HPDE6-E6E7 (cell line): Measurements from ENCODE around the gene CDK19.
"Not testable (repeated sequence)": the region's sequence is repeated elsewhere in the genome, so short reads cannot be mapped to it uniquely, and the experiment has no call there.

Experiments used
- DNase-seq: peaks from one replicate; pipeline ENCODE4 v3.0.0; 2011; ENCODE audit warnings: missing footprints; ENCODE audit errors: extremely low spot score

CDK19 gene

DNA sequence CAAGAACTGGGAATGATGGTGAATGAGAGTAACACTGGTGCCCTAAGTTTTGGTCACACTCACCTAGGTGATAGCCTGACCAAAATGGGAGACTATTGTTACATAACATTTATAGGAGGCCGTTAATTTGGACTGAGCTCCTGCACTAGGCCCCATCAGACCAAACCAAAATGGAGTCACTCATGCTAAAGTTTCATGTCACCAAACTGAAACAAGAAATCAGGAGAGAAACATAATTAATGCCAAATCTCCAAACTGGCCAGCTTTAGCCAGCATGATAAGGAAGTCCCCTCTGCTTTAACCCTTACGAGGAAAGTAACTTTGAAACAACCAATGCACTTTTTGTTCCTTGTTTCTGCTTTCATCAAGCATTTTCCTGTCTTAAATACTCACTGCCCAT lies 227.9 kb downstream of the CDK19 start:
- no peak for DNase-seq

DNA sequence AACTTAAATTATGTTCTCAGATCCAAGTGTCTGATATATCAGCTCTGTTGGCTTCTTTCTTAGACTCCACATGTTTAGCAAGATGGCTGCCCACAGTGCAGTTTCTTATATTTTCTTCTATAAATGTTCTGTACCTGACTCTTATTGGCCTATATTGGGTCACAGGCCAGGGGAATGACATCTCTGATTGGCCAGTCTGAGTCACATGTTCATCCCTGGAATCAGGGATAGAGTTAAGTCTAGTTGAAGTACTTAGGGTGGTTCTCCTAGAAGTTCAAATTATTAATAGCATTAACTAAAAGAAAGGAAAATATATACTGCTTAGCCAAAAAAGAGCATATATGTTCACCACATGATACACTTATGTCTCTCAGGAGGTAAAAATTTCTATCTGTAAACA lies 233.6 kb downstream of the CDK19 start:
- no peak for DNase-seq

DNA sequence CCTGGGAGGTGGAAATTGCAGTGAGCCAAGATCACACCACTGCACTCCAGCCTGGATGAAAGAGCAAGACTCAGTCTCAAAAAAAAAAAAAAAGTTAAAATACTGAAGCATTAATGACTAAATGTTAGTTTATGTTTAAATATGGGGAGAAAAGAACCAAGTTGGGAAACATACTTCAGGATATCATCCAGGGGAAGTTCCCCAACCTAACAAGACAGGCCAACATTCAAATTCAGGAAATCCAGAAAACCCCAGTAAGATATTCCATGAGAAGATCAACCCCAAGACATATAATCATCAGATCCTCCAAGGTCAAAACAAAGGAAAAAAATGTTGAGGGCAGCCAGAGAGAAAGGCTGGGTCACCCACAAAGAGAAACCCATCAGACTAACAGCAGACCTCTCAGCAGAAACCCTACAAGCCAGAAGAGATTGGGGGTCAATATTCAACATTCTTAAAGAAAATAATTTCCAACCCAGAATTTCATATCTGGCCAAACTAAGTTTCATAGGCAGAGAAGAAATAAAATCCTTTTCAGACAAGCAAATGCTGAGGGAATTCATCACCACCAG lies 237.6 kb downstream of the CDK19 start:
- DNase-seq = not testable (repeated sequence)

DNA sequence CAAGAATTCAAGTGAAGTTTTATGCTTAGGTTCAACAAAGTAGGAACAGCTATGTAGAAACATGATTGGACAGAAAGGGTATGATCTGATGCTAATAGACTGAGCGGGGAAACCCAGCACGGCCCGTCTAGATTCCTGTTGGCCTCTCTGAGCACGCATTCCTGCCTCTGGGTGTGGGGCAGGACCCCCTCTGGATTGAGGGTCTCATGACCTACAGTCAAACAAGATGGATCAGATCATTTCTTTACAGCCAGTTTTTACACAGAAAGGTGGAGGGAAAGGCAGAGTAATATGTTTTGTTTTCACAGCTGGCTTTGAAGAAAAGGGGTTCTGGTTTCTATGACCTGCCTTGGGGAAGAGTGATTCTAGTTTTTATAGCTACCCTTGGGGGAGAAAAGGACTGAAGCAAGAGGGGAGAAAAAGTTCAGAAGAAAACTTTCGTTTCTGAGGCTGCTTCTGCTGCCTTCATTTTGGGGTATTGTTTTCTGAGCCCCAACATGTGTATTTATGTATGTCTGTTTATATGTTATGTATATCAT lies 239.3 kb downstream of the CDK19 start:
- DNase-seq = no peak

DNA sequence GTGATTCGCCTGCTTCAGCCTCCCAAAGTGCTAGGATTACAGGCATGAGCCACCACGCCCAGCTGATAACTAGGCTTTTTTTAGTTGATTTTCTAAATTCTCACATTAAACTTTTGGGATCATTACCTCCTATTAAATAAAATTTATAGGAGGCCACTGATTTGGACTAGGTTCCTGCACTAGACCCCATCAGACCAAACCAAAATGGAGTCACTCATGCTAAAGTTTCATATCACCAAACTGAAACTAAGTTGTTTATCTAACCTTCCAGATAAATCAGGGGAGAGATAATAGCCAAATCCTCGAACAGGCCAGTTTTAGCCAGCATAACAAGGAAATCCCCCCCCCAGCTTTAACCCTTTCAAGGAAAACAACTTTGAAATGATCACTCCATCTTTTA lies 240.5 kb downstream of the CDK19 start:
- DNase-seq = no peak

DNA sequence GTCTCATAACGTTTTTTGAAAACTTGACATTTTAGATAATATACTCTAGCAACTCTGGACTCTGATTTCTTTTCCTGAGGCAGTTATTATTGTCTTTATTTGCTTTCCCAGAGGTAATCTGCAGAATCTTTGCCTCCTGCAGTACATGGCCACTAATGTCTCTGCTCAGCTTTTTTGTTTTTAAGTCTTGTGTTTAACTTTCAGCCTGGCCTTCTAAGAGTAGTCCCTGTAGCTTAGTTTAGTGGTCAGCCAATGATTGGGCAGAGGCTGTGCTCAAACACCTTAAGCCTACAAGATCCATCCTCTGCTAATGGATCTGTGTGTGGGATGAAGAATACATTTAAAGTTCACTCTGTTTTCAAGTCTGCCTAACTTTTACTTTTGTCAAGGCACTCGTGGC lies 241.7 kb downstream of the CDK19 start:
- no peak for DNase-seq

DNA sequence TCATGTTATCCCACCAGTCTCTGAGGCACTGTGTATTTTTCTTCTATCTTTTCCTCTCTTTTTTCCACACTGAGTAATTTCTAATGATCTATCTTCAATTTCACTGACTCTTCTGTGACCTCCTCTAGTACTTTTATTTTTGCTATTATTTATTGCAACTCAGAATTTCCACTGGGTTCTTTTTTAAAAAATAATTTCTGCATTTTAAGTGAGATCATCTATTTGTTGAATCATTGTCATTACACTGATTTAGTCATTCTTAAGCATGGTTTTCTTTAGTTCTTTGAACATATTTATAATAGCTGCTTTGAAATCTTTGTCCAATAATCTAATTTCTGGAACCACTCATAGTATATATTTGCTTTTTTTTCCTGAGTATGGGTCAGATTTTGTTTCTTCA lies 242.1 kb downstream of the CDK19 start:
- DNase-seq = no peak

DNA sequence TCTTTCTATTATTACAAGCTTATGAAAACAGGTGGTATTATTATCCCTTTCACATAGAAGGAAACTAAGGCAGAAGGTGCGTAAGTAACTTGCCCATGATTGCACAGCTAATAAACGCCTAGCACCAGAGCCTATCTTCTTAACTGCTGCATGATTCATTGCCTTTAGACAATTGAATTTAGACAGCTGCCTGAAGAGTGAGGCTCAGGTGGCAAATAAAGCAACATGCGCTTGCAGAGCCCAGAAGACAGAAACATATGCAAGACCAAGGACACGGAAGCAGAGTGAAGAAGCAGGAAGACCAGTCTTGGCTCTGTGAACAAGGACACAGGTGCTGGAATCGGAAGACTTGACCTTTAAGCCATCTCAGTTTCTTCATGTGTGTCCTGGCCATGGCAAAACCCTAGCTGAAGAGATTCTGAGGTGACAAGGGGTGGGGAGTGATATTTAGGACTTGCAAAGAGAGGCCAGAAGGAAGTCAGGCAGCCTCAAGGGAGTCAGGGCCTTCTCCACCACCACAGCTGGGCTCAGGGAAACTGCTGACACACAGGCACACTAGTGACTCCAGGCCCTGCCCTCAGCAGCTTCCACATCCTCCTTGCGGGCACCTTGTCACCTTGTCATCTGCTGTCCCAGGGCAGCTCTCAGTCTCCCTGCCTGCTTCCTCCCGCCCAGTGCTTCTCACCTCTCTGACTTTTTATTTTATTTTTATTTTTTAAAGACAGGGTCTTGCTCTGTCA lies 247.1 kb downstream of the CDK19 start:
- no peak for DNase-seq

DNA sequence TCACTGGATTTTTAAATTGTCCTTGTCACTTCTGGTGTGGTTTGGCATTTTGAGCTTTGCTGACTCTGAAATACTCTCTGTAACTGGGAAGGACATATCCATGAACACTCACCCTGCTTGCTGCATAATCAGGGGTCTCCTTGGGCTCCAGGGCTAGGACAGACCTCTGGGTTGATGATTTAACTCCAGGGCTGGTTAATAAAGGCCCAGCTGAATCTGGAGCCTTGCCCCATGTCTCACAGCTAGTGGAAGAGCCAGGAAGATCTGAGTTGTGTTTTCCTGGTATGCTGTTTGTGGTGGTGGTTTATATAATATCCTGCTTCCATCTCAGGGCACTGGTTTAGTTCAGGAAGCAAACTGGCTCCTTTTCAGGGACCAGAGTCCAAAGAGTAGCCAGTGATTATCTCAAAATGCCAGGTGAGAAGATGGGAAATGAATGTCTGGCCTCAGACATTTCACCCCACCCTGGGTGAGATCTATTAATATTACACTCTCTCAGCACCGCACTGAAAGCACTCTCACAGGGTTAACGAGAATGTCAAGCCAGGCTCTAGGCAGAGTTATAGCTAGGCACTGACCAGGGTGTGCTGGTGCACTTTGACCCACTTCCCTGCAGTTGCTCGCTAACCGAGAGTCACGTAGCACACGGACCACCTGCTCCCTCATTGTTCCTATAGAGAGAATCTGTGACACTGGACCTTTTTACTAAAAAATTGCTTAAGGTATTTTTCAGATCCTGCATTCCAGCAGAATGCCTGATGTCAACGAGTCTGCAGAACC lies 248.7 kb downstream of the CDK19 start:
- no peak for DNase-seq

DNA sequence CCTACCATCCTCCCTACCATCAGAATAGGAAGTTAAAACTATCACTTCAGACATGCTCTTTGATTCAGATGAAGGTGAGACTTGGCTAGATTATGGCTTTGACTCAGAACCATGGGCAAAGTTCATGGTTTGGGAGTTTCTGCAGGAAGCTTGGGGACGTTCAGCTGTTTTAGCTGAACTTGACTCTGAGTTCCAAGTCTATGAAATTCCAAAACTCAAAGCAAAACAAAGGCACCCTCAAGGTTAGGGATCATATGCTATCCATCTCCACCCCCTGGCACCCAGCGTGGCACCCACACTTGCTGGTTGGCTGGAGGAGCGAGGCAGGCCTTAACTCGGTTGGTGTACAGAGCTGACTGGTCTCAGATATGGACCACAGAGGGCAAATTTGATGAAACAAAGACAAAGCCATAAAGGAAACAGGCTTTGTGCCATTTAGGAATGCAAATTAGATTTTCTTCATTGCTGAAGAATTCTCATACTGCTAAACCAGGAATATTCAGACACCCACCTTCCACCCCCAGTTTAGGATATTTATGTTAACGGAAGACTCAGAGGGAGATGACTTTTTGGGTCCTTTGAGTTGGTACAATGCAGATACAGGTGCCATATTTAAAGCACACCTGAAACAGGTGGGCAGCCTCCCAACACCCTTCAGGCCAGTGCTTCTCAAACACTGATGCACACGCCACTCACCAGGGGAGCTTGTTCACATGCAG lies 250.4 kb downstream of the CDK19 start:
- DNase-seq = no peak

DNA sequence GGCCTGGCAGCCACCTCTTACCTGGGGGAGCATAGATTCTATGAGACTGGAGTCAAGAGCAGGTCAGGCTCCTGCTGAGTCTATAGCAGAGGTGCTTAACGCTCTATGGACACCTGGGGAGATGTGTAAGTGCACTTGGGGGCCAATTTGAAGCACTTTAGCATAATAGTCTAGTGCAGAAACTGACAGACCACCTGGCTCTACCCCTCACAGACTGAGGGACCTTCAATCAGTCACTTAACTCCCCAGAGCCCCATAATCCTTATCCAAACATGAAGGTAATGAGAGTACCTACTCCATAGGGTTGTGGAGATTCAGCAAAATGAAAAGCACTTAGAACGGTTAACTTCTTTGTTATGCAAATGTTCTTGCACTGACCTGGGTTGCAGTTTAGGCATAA lies 251.6 kb downstream of the CDK19 start:
- no peak for DNase-seq

DNA sequence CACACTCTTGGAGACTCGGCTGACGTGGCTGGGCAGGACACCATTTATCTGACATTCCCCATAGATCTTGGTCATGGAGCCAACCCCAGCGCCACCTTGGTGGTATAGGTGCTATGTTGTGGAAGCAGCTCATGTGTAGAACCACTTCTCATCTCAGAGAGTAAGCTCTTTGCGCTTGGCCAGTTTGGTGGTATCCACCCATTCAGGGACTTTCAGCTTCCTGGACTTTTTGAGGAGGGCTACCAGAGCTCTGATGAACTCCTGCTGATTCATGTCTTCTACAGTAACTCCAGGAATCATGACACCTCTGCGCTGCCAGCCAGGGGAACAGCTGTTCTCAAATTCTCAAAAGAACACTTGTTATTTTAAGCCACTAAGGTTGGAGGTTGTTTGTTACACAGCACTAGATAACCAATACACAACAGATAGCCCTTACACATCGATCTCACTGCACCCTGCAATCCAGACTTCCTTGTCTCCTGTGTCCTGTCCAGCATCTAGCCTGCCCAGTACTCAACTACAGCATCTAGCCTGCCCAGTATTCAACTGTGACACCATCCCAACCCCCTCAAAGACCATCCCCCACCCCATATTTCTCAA lies 252.9 kb downstream of the CDK19 start:
- DNase-seq = no peak

DNA sequence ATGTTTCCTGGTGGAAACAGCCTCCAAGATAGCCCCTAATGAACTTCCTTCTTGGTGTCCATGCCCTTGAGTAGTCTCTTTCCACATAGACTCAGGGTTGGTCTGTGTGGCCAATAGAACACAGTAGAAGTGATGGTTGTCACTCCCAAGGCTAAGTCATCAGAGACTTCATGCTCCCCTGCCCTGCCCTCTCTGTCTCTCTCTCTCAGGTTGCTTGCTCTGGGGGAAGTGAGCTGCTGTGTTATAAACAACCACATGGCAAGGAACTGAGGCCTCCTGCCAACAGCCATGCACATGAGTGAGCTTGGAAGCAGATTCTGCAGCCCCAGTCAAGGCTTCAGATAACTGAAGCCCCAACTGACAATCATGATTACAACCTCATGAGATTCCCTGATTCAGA lies 253.6 kb downstream of the CDK19 start:
- DNase-seq = no peak

DNA sequence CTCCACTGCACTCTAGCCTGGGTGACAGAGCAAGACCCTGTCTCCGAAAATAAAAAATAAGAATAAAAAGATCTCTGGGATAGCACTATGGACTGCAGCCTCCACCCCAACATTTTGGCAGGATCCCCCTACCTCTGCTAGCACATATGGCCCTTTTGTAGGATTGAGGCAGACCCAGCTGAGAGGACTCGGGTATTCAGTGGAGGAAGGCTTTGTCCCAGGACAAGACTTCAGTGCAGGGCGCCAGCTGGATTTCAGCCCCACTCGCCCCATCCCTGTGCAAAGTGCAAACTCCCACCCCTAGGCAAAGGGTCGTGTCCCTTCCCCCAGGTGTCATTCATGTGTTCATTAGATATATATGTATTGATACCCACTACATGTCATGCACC lies 254.3 kb downstream of the CDK19 start:
- DNase-seq = no peak

DNA sequence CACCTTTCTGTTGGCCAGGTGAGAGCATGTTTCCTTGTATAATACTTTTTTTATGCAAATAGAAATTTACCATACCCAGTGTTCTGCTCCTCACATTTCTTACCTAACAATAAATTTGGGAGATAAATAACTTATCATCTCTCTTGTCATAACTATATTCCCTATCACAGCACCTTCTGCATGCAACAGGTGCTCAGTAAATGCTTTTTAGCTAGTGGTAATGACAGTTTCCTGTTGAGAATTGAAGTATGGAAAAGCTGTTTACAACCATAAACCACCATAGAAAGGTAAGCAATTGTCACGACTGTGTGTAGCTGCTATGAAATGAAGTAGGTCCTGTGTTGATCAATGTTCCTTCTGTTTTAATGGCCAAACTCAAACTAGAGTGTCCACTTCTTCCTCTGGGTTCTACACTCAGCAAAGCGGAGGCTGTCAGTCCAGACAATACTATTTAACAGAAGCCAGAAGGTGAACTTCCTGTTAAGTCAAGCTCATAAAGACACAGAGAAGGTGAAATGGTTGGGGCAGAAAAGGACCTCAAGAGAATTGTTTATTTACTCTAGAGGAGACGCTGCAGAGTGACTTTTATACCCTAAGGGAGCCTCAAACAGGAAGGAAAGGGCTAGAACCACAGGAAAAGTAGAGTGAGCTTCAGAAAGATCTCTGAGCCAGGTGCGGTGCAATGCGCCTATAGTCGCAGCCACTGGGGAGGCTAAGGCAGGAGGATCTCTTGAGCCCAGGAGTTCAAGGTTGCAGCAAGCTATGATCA lies 254.8 kb downstream of the CDK19 start:
- no peak for DNase-seq
